NOMO-1 treated with dmso at 0.1 percent for 144 hours (cell line): ENCODE measurements around the gene PDGFC.

Source experiments
- DNase-seq: peaks from one replicate; lab custom pipeline; 2025; ENCODE audit not compliant: unreplicated experiment; lab: John Stamatoyannopoulos, UW

Gene PDGFC

GRCh38 chr4:156790866-156791265 lies 180.7 kb downstream of the PDGFC start:
- no peak for DNase-seq

DNA sequence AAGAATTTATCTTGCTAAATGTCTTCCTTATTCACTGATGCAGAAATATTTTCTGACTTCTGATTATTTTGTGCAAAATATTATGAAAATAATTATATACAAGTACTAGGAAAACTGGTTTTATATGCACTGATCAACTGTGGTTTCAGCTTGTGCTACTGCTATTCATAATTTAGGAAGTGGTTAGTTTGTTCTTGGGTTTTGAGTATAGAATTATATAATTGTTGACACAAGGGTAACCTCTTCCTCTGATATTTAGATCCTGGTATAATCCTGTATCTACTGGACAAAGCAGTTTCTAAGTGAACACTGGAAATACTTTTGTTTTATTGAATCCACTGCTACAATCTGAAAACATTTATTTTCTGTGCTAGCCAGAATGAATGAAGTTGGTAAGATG lies 182.8 kb downstream of the PDGFC start:
- DNase-seq, result peak; percentile 2

- no peak for DNase-seq
Measured at GRCh38 chr4:156786713-156787112, 184.9 kb downstream of the PDGFC start.

GRCh38 chr4:156784970-156785369 lies 186.6 kb downstream of the PDGFC start:
- no peak for DNase-seq

GRCh38 chr4:156783966-156784365 lies 187.6 kb downstream of the PDGFC start:
- no peak for DNase-seq

- DNase-seq, result no peak
Measured at GRCh38 chr4:156782491-156782890, 189.1 kb downstream of the PDGFC start.

DNA sequence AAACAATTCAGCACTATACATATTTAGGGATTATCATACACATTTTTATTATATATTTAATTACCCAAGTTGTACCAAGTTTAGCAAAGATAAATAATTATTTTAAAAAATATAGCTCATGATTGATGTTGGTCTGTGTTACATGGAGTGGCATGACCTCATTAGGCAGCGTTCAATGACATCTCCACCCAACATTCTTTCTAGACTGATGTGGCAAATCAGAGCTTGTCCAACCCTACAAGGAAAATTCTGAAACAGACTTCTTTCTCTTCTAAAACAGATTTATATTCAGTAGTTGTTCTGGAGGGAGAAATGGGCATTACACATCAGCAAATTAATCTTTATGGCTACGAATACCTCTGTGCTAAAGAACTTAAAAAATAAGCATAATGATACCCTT lies 189.7 kb downstream of the PDGFC start:
- DNase-seq, result no peak

- no peak for DNase-seq
Measured at GRCh38 chr4:156779774-156780173, 191.8 kb downstream of the PDGFC start.

DNA sequence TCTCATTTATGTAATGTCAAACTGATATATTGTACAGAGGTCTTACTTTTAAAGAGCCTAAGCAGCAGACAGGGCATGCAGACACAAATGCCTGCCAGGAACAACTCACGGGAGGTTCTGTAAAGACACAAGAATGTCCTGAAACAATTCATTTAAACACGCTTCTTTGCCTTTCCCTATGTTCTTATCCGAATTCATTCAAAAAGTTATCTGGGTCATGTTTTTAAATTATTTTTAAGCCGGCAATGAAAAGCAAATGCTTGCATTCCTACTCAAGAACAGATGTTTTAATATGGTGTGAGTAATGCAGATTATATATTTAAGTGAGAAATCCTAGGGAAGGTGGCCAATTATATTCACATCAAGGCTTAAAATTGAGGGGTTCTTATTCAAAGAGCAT lies 192.6 kb downstream of the PDGFC start:
- DNase-seq, result no peak

- no peak for DNase-seq
Measured at GRCh38 chr4:156778606-156779005, 193.0 kb downstream of the PDGFC start.

DNA sequence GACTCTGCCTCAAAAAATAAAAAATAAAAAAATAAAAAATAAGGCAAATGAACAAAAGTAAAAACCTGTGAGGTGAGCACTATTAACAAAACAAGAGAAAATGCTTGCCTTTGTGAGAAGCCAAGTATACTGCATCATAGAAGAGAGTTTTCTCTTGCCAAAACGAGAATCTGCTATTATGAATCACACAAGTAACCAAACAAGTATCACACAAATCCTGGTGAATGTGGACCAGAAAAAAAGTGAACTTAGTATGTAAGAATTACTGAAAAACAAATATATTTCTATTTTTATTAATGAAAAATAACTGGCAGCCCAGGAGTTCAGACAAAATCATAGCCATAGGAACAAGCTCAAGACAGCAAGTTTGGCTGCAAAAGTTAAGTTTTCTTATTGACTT lies 193.5 kb downstream of the PDGFC start:
- DNase-seq, result no peak

DNA sequence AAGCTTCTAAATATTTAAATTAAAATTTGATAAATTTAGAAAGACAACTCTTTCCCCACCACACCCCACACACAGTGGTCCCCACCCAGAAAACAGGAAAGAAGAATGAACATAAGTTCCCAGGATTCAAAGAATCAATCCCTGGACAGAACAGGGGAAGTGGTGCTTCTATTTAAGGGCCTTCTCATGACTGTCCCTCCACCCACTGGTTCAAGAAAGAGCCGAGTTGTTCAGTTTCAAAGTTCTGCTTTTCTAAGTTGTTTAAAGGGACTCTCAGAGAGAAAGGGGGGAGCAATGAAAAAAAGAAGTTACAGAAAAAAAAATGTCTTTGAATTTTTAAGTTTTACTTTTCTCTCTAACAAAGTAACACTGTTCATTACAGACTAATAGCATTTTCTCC lies 195.8 kb downstream of the PDGFC start:
- peak; percentile 67 for DNase-seq

GRCh38 chr4:156774422-156774821 lies 197.2 kb downstream of the PDGFC start:
- no peak for DNase-seq

GRCh38 chr4:156773648-156774357 lies 197.8 kb downstream of the PDGFC start:
- no peak for DNase-seq

DNA sequence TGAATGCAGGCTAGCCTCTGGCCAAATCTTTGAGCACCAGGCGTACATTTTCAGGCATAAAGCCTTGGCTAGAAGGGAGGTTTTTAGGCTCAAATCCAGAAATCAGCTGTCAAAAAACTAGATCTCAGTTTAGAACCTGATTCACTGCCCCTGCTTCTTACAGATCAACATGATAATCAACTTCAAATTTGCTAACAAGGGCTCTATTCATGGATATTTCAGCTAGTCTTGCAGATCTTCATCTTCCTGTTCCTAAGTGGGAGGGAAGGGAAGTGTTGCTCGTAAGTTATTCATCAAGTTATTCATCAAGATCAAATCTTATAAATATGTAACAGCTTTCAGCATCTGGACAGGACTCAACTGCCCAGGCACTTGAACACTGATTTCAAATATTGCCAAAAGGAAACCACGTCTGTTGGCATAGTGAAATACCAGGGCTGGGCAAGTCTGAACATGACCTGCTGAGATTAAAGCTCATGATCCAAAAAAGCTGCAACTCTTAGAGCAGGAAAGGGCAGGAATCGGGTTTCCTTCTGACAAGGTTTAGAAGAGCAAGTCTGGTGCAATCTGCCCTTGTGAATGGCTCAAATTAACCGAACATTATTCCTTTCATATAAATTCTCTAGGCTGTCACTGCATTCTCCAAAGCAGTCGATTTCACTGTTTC lies 200.3 kb downstream of the PDGFC start:
- no peak for DNase-seq

DNA sequence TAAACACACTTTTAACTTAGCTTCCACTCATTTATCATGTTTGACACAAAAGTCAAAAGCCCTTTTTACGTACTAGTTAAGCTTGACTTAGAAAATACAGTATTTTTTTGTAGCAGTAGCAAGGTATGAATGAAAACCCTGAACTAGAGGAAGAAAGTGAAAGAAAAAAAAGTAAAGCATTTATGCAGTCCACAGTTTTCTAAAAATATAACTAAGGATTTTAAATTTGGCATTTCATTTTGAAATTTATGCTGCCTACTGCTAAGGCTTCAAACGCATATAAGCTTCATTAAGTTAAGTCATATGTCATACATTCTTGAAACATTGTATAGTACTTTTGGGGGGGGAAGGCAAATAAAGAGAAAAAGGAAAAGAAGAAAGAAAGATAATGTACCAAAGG lies 201.5 kb downstream of the PDGFC start:
- no peak for DNase-seq

DNA sequence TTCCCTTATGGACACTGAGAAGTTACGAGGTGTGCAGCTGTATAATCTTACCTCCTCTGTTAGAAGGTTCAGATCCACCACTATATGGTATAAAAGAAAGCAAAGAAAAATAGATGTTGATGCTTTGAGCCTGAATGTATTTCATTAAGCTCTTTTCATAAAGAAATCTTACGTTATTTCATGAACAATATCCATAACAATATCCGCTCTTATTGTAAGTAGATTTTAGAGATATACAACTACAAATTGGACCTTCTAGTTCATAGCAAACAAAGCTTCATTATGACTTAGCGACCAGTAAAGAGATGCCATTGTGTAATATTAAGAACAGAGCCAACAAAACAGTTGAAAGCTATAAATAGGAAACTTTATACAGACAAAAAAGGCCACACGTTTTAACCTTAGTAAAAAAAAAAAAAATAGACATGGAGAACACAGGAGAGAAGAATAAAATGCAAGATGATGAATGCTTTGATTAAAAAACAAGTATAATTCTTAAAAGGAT lies 203.6 kb downstream of the PDGFC start:
- no peak for DNase-seq

DNA sequence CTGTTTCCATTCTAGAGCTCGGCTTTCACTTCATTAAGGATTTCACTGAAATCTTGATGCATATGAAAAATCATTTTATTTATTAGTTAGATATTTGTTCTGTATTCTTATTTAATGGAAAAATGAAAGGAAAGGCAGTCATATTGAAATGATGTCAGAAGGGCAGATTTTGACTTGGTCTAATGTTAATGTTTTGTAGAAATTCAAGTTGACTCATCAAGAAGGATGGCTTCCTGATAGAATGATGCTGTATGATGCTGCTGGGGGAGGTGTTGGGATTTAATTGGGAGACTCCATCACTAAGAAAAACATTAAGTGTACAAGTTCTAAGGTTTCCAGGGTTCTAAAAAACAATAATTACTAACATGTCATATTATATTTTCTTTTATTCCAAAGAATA lies 204.8 kb downstream of the PDGFC start:
- DNase-seq, result no peak

- DNase-seq, result no peak
Measured at GRCh38 chr4:156765277-156765676, 206.3 kb downstream of the PDGFC start.

GRCh38 chr4:156764846-156765245 lies 206.8 kb downstream of the PDGFC start:
- no peak for DNase-seq

GRCh38 chr4:156764145-156764544 lies 207.5 kb downstream of the PDGFC start:
- no peak for DNase-seq

- no peak for DNase-seq
Measured at GRCh38 chr4:156763511-156763910, 208.1 kb downstream of the PDGFC start.

DNA sequence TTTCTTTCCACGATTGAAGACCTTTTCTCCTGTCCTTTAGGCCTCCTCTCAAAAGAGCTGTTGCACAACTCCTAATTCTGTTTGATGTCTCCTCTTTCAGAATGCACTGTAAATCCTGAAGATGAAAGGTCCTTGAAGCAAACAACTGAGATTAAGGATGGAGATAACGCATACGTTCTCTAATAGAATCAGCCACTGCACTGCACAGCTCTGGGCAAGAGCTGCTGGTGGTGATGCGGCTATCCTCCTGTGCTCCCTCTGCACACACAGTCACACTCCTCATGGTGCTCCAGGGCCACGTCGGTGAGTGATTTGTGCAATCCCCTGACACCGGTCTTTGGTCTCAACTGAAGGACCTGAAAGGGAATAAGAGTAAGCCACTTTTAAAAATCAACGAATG lies 208.7 kb downstream of the PDGFC start:
- DNase-seq, result no peak
